DND-41 (cell line): ENCODE measurements around the gene ADAMTS8.

ENCODE experiments used
- ATAC-seq: fragments of 200-7000 bp; cut with Tn5 transposase; 3 replicates; pipeline ENCODE4 v1.9.1; 2021; ENCODE audit warnings: low read depth; ENCODE audit not compliant: insufficient read depth
- DNase-seq: peaks from one replicate; pipeline ENCODE4 v3.0.0-alpha.2; 2020
- H2AFZ ChIP-seq: 2 replicates; pipeline ENCODE4 v1.6.0; 2012; ENCODE audit warnings: low read depth, low read length
- H3K27ac ChIP-seq: 2 replicates; pipeline ENCODE4 v1.5.1; 2012; ENCODE audit warnings: low read length, inconsistent platforms
- H3K27me3 ChIP-seq: fragments of 200-600 bp; sonication (generic); 2 replicates; pipeline ENCODE4 v1.6.0; 2012; ENCODE audit warnings: low read length, mild to moderate bottlenecking, inconsistent platforms; ENCODE audit not compliant: insufficient read depth, poor library complexity
- H3K36me3 ChIP-seq: 2 replicates; pipeline ENCODE4 v1.5.1; 2012; ENCODE audit warnings: low read length, inconsistent platforms; ENCODE audit not compliant: insufficient read depth
- H3K4me1 ChIP-seq: 2 replicates; pipeline ENCODE4 v1.5.1; 2012; ENCODE audit warnings: mild to moderate bottlenecking, low read length; ENCODE audit not compliant: insufficient read depth
- H3K4me2 ChIP-seq: 2 replicates; pipeline ENCODE4 v1.6.0; 2012; ENCODE audit warnings: mild to moderate bottlenecking, moderate library complexity, low read length, inconsistent platforms; ENCODE audit not compliant: insufficient read depth
- H3K4me3 ChIP-seq, 2 experiments: fragments of 200-600 bp in 1 of 2; shearing (Covaris generic) in 1 of 2; 2 replicates each; pipeline ENCODE4 v1.5.1; 2012 to 2016; ENCODE audit warnings: inconsistent platforms in 2 of 2, low read length in 2 of 2, mild to moderate bottlenecking in 2 of 2, low read depth in 1 of 2, moderate library complexity in 1 of 2
- H3K79me2 ChIP-seq: 2 replicates; pipeline ENCODE4 v1.6.0; 2012; ENCODE audit warnings: low read length, inconsistent platforms; ENCODE audit not compliant: insufficient read depth
- H3K9ac ChIP-seq: 2 replicates; pipeline ENCODE4 v1.6.0; 2012; ENCODE audit warnings: low read depth, mild to moderate bottlenecking, inconsistent platforms, low read length, moderate library complexity
- H3K9me3 ChIP-seq: 2 replicates; pipeline ENCODE4 v1.5.1; 2012; ENCODE audit warnings: low read length, moderate library complexity, mild to moderate bottlenecking, inconsistent platforms; ENCODE audit not compliant: insufficient read depth, severe bottlenecking
- H4K20me1 ChIP-seq: 2 replicates; pipeline ENCODE4 v1.6.0; 2012; ENCODE audit warnings: low read length; ENCODE audit not compliant: insufficient read depth
- EZH2 ChIP-seq: IDR thresholded peaks from 3 replicates; pipeline ENCODE4 v1.6.1; 2012; ENCODE audit warnings: borderline replicate concordance, low read depth, mild to moderate bottlenecking, moderate library complexity, low read length, inconsistent platforms; ENCODE audit not compliant: severe bottlenecking
- TF ChIP-seq, protein P1 (sequence below): IDR thresholded peaks from 2 replicates; pipeline ENCODE4 v1.5.1; 2012; ENCODE audit warnings: borderline replicate concordance, low read length, moderate library complexity, mild to moderate bottlenecking; ENCODE audit not compliant: poor library complexity, severe bottlenecking; ENCODE audit errors: extremely low read depth

Gene ADAMTS8

GRCh38 chr11:130473795-130474377 lies 45.5 kb upstream of the ADAMTS8 start:
- H3K4me3 ChIP-seq, result no peak overlapping the region
- DNase-seq (no peak), ATAC-seq (no peak)
- TF ChIP-seq, protein P1, sequence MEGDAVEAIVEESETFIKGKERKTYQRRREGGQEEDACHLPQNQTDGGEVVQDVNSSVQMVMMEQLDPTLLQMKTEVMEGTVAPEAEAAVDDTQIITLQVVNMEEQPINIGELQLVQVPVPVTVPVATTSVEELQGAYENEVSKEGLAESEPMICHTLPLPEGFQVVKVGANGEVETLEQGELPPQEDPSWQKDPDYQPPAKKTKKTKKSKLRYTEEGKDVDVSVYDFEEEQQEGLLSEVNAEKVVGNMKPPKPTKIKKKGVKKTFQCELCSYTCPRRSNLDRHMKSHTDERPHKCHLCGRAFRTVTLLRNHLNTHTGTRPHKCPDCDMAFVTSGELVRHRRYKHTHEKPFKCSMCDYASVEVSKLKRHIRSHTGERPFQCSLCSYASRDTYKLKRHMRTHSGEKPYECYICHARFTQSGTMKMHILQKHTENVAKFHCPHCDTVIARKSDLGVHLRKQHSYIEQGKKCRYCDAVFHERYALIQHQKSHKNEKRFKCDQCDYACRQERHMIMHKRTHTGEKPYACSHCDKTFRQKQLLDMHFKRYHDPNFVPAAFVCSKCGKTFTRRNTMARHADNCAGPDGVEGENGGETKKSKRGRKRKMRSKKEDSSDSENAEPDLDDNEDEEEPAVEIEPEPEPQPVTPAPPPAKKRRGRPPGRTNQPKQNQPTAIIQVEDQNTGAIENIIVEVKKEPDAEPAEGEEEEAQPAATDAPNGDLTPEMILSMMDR, result no peak
- TF ChIP-seq EZH2, result no peak
- H3K79me2 ChIP-seq, result no peaks in the 10 kb centered on the region
- H2AFZ ChIP-seq, result no peak overlapping the region
- no peaks in the 10 kb centered on the region for H4K20me1 ChIP-seq
- no peaks in the 10 kb centered on the region for H3K9me3 ChIP-seq
- H3K36me3 ChIP-seq, result no peaks in the 10 kb centered on the region
- no peak overlapping the region for H3K9ac ChIP-seq
- peaks cover under 1% of the 10 kb centered on the region for H3K27me3 ChIP-seq
- H3K27ac ChIP-seq, result no peak overlapping the region
- no peaks in the 10 kb centered on the region for H3K4me1 ChIP-seq
- no peak overlapping the region for H3K4me2 ChIP-seq

- Histone ChIP-seq H3K9ac (no peak overlapping the region), H4K20me1 (no peaks in the 10 kb centered on the region)
- DNase-seq, result no peak
Measured at GRCh38 chr11:130473056-130473794, 44.8 kb upstream of the ADAMTS8 start.

GRCh38 chr11:130472434-130472961 lies 44.1 kb upstream of the ADAMTS8 start:
- no peak for TF ChIP-seq EZH2
- TF ChIP-seq, protein P1, result no peak
- no peaks in the 10 kb centered on the region for H3K36me3 ChIP-seq
- DNase-seq, result no peak

More at GRCh38 chr11:130473056-130473794, 44.8 kb upstream of the ADAMTS8 start:
- no peak overlapping the region for H2AFZ ChIP-seq
- H3K4me1 ChIP-seq, result no peaks in the 10 kb centered on the region
- H3K36me3 ChIP-seq, result no peaks in the 10 kb centered on the region
- H3K4me2 ChIP-seq, result no peak overlapping the region
- ATAC-seq, result no peak
- no peaks in the 10 kb centered on the region for H3K9me3 ChIP-seq
- no peaks in the 10 kb centered on the region for H3K27me3 ChIP-seq
- no peak overlapping the region for H3K4me3 ChIP-seq
- TF ChIP-seq EZH2, result no peak
- TF ChIP-seq, protein P1, result no peak
- no peaks in the 10 kb centered on the region for H3K79me2 ChIP-seq
- no peak overlapping the region for H3K27ac ChIP-seq

More at GRCh38 chr11:130472434-130472961, 44.1 kb upstream of the ADAMTS8 start:
- Histone ChIP-seq H3K27ac (no peak overlapping the region), H4K20me1 (no peaks in the 10 kb centered on the region), H2AFZ (no peak overlapping the region), H3K9ac (no peak overlapping the region), H3K27me3 (no peaks in the 10 kb centered on the region), H3K9me3 (no peaks in the 10 kb centered on the region), H3K4me2 (no peak overlapping the region), H3K4me1 (no peaks in the 10 kb centered on the region), H3K79me2 (no peaks in the 10 kb centered on the region), H3K4me3 (no peak overlapping the region)
- ATAC-seq, result no peak
